GM19025 (cell line): ENCODE results near the gene PLAAT4.

ENCODE experiments used
- ATAC-seq: cut with Tn5 transposase; IDR thresholded peaks from one replicate; pipeline ENCODE4 v1.9.1; 2021; ENCODE audit warnings: mild to moderate bottlenecking, low read depth, moderate library complexity; ENCODE audit not compliant: unreplicated experiment

PLAAT4 gene, protein sequence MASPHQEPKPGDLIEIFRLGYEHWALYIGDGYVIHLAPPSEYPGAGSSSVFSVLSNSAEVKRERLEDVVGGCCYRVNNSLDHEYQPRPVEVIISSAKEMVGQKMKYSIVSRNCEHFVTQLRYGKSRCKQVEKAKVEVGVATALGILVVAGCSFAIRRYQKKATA

DNA sequence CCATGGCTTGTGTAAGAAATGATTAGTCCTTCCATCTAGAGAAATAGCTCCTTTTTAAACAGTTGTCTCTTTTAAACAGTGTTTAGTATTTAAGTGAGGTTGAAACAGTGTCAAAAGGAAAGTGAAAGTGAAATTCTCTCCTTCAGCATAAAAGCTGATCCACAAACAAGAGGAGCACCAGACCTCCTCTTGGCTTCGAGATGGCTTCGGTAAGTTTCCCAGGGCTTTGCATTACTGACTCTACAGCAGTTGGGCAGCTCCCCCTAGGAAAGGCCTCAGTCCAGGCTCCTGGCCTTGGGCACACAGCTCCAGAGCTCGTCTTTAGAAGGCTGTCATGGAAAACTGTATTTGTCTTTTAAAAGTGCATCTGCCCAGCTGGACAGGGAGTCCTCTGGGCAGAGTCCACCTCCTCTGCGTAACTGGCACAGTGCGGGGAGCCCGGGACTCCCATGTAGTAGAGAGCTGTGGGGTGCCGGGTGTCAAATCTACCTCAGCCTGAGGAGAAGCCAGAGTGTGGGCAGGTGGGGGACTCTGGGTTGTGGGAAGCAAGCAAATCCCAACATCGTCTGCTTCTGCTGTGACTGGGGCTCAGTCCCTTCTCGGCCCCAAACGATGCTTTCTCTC lies at the start of gene PLAAT4:
TSS of gene PLAAT4 (plus strand) at position 140 of the 624 bp plus-strand sequence. CDS start at position 201, 61 bp downstream.
- ATAC-seq: no peak

DNA sequence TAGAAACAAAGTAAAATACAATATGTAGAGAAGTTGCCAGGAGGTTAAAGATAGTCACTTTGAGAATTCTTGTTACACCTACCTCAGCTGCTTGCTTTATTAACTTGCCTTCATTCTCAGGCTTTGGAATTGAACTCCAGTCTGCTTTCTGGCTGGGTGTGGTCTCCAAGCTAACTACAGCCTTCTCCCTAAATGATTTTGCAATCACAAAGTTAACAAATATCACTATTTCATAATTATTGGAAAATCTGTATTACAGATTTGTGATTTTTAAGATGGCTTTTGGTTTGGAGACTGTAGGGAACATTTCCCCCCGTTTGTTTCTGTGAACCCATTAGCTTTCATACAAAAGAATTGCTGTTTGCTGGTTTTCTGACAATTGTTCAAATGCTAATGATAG lies 47.8 kb upstream of the PLAAT4 start:
- no peak for ATAC-seq

DNA sequence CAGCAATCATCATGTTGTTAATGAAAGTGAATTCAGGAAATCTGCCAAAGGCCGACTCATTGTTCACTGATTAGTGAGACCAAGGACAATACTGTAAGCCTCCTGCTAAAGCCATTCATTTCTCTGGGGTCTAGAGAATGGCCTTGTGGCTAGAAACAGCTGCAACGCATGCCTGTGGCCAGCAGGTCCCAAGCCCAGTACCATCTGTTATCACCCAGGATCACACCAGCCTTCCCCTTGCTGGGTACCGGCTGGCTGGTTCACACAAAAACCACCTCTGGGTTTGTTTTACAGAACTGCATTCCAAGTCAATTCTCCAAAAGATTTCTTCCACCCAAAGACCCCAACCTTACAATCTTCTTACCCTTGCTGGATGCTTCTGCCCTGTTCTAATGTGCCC lies 46.7 kb upstream of the PLAAT4 start:
- no peak for ATAC-seq

DNA sequence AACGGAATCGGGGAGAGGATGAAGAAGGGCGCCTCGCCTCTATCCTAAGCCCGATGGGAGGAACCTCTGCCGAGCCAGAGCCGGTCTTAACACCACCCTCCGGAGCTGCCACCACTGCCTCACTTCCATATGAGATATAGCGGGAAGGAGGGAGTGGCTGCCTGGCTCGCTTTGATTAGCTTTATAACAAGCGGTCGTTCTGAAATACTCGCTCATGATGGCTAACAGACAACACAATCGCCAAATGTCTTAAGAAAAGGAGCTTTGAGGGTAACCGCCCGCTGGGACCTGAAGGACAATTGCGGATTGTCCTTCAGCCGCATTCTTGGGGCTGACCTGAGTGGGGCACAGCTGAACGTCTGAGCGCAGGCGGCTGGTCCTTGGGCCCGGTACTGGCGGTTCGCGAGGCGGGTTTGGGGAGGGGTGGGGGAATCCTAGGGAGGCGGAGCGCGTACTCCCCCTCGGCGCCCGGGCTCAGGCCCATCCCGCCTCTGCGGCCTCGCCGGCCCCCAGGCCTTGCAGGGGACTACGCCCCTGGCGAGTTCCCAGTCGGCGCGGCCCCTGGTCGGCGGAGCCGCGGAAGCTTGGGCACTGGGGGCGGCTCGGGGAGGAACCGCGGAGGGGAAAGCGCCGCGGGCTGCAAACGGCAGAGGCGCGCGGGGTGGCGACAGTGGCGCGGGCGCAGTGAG lies 45.9 kb upstream of the PLAAT4 start, which contains the start of gene PLAAT5:
TSS of gene PLAAT5 (minus strand) at position 617 of the 689 bp plus-strand sequence. CDS start at position 484, 133 bp downstream.
- ATAC-seq: no peak

DNA sequence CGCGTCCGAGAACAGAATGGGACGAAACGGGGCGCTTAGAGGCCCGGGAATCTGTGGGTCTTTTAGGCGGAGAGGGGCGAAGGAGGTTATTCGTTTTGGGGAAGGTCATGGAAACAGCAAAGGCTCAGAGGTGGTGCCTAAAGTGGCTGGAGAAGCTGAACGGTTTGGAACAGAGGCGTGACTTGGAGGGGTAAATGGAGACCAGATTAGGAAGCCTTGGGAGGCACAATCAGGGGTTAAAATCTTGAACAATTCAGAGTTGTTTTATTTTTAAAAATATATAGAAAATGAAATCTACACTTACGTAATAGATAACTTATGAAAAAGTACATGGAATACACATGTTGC lies 45.4 kb upstream of the PLAAT4 start:
- no peak for ATAC-seq

DNA sequence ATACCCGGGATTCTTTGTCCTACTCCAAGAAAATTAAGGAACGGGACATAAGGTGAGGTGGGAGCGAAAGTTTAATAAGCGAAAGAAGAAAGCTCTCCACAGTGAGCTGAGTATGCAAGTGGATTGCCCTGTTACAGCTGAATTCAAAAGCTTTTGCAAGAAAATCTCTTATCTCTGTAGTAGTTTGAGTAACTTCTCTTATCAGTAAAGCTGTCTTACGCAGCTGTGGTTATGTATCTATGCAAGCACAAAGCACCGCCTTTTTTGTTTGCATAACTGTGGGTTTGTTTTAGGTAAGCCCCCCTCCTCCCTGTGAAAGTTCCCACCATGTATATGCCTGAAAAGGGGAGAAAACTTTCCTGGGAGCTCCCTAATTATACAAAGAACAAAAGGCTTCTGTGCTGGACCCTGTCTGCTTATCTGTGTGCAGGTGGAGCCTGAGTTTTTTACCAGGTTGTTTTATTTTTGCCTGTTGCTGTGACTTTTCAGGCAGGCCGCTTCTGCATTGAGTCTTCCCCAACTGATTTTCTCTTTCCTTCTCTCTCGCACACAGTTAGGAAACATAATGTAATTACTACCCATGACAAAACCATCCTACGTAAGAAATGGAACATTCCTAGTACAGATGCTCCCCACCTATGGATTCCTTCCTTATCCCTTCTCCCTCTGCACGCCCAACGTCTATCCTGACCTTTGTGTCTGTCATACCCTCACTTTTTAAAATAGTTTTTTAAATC lies 44.8 kb upstream of the PLAAT4 start:
- no peak for ATAC-seq

DNA sequence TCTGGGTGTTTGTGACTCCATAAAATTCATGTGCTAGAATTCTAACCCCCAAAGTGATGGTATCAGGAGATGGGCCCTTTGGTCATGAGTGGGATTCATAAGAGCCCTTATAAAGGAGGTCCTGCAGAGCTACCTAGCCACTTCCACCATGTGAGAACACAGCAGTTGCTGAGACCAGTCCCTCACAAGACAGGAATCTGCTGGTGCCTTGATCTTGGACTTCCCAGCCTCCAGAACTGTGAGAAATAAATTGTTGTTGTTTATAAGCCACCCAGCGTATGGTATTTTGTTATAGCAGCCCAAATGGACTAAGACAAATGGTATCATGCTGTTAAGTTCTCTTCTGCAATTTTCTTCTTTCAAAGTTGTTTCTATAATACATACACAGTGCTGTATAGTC lies 44.2 kb upstream of the PLAAT4 start:
- ATAC-seq: no peak

DNA sequence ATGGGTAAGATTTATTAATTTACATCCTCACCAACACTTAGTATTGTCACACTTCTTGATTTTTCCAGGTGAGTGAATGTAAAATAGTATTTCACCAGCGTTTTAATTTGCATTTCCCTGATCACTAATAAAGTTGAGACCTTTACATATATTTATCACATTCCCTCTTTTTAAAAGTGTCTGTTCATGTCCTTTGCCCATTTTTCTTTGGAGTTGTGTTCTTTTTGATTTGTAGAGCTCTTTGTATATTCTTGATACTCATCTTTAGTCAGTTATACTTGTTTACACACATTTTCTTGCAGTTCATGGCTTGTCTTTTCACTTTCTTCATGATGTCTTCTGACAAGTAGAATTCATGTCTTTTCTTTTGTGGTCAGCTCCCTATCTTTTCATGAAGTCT lies 43.5 kb upstream of the PLAAT4 start:
- no peak for ATAC-seq

DNA sequence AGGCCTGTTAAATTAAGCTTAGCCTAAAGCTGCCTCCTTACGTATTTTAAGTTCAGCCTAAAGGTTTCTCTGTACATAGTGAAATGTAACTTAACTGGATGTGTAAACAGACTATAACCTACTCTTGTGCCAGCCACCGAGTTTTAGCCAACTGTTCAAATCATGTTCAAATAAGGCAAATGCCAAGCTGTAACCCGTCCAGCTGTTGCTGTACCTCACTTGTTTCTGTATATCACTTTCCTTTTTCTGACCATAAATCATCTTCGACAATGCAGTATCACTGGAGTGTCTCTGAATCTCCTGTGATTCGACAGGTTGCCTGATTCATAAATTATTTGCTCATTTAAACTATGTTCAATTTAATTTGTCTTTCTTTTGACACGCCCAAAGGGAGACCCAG lies 41.6 kb upstream of the PLAAT4 start:
- ATAC-seq: no peak

DNA sequence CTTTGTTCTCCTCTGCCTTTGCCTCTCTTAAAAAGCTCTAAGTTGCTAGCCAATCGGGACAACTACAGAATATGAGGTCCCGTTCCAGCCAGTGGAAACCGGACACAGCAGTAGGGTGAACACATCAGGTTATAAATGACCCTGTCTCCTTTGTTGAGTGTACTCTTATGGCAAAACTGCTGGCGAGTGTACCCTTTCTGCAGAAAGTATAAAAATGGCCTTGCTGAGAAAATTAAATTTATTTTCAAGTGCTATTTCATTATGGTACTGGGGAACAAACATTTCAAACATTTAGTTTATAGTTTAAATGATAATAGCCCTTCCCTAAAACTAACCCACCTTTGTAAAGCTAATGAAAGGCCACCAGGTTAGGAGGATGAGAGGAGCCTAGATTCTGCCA lies 36.7 kb upstream of the PLAAT4 start:
- ATAC-seq: no peak

DNA sequence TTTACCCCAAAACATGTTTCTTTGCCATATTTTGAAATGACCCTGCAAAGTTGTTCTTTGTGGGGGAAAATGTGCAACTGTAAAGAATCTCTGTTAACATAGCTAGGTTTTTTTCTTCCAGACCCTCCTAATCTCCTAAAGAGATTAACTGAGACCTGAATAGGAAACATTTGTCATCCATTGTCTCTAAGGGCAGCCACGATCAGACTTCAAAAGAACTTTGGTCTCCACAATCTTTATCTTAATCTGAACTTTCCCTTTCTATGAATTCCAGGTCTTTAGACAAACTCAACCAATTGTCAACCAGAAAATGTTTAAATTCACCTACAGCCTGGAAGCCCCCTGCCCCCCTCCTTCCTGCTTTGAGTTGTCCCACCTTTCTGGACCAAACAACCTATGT lies 35.4 kb upstream of the PLAAT4 start:
- no peak for ATAC-seq

DNA sequence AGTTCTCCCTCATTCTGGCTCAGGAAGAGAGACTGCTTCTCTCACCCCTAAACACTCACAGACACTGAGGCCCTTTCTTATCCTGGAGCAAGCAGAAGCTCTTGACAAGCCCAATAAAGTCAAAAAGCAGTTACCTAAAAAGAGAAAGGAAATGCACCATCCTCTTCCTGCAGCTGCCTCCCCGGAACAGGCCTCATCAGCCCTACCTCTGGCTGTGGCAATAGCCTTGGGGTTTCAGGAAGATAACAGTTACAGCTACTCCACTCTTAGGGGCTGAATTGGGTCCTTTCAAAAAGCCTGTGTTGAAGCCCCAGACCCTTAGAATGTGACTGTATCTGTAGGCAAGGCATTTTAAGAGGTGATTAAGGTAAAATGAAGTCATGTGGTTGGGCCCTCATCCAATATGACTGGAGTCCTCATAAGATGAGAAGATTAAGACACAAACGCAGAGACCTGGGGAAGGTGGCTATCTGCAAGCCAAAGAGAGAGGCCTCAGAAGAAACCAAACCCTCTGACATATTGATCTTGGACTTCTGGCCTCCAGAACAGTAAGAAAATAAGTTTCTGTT lies 34.3 kb upstream of the PLAAT4 start:
- no peak for ATAC-seq

DNA sequence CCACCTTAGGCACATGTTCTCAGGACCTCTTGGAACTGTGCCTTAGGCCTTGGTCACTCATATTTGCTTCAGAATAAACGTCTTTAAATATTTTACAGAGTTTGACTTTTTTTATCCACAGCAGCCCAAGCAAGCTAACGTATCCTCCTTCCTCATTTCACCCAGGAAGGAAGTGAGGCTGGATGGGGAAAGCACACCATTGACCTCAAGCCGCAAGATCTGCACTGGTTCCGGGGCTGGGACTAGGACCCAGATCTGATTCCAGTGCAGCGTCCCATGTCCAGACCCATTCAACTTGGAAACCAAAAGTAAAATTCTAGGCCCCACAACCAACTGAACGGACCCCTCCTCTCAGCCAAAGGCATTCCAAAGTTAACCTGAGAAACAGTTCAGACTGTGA lies 33.1 kb upstream of the PLAAT4 start:
- no peak for ATAC-seq

DNA sequence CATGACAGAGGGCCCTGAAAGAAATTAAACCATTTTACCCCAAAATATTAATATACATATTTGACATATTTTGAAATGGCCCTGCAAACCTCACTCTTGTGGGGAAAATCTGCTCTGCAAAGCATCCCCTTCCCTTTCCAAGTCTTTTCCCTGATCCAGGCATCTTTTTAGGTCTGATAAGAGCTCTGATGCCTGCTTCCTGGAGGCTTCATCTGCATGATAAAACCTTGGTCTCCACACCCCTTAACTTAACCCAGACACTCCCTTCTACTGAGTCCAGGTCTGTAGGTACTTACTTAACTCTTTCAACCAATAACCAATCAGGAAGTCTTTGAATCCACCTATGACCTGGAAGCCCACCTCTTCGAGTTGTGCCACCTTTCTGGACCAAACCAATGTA lies 32.6 kb upstream of the PLAAT4 start:
- ATAC-seq: no peak

DNA sequence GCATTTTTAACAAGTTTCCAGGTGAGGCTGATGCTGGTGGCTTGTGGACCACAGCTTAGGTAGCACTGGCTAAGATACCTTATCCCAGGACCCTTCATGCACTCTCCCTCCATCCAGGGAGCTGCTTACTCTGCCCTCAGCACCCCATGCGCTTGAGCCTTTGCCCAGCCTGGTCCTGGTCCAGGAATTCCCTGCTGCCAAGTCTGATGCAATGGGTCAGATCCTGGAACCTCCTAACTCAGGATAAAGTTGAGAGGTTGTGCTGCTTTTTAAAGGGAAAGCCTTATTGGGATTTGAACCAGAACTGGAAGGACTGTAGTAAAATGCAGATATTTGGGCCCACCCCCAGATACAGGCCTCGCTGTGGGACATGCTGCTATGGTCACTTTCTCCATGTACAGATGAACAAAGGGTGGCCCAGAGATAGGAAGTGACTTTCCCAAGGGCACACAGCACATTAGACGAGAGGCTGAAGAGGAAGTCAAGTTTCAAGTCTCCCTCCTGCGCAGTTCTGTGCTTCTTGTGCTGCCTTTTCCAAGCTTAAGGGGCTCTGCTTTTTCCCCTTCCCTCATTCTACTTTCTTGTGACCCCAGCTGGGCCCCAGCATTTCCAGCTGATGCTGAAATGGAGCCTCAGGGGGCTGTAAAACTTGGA lies 31.5 kb upstream of the PLAAT4 start:
- ATAC-seq: no peak

DNA sequence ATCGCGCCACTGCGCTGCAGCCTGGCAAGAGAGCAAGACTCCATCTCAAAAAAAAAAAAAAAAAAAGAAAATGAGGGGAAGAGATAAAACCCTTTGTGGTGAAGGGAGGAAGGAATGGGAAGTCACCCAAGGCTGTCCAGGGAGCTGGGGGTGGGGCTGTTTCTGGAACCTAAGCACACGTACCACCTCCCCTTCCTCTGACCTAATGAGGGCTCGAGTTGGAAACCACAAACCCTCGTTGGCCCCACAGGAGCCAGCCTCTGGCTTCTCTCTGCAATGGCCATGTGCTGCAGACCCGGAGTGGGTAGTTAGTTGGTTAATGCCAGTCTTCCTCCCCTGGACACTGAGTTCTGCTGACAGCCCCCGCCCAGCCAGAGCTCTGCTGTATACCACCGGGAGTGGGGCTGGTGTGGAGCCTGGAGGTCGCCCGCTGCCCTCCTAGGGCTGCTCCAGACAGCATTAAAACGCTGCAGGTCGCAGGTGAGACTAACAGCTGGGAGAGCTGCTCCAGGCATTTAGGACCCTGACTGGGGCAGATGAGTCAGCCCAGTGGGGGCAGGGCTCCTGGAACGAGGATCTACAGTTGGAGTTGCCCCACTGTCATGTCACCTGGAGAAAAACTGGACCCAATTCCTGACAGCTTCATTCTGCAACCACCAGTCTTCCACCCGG lies 30.6 kb upstream of the PLAAT4 start, which contains the start of gene LGALS12:
TSS of gene LGALS12 (plus strand) at position 228 of the 672 bp plus-strand sequence. CDS start at position 603, 375 bp downstream.
- ATAC-seq: no peak

DNA sequence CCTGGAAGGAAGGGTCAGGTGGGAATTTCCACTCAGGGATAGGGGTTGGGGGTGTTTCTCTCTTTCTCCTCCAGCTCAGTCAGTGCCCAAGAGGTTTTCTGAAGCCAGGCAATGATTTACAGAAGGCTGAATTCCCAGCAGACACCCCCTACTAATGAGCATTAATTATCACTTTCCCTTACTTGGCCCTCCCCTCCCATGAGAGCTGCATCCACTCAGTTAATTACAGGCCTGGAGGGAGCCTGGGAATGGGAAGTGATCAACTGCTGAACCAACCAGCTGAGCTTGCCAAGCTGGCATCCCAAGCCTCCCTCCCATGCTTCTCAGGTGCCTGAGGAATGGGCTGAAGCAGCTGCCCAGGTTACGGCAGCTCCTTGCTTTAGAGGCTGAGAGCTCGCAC lies 29.7 kb upstream of the PLAAT4 start:
- no peak for ATAC-seq

DNA sequence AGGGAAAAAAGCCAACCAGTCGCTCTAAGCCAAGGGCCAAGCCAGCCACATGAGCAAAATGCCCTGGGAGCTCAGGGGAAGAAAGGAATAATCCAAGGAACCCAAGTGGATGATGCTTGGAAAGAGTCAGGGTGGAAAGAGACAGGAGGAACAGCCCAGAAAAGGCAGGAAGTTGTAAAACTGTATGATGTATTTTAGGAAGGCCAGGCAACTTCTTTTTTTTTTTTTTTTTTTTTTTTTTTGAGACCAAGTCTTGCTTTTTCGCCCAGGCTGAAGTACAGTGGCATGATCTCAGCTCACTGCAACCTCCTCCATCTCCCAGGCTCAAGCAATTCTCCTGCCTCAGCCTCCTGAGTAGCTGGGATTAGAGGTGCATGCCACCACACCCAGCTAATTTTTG lies 29.1 kb upstream of the PLAAT4 start:
- ATAC-seq: no peak

DNA sequence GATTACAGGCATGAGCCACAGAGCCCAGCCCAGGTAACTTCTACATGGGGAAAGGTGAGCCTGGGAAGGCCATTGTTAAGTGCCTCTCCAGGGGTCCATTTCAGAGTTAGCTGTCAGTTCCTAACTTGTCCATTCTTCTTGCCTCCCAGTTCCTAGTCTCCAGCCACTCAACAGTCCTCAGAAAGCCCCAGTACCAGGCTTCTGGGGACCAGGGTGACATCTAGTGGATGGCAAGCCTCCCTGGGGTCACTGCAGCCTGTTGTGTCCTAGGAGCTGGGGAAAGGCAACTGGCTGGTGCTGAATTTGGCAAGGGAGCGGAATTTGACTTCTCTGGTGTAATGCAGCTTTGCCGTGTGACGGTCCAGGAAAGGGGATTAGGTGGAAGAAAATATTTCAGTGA lies 28.6 kb upstream of the PLAAT4 start:
- no peak for ATAC-seq

DNA sequence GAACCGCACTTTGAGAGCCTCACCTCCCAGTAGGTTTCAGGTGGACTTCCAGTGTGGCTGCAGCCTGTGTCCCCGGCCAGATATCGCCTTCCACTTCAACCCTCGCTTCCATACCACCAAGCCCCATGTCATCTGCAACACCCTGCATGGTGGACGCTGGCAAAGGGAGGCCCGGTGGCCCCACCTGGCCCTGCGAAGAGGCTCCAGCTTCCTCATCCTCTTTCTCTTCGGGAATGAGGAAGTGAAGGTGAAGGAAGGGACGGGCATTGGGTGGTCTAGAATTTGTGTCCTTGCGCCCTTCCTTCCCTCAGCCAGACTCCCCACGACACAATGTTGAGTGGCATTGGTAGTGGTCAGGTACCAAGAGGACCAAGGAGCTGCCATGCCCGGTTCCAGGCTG lies 27.9 kb upstream of the PLAAT4 start:
- no peak for ATAC-seq
